SK-N-MC (cell line): Measurements from ENCODE around the gene MAGI2.

Source experiments
- EZH2 ChIP-seq: fragments of 200-600 bp; sonication (generic); IDR thresholded peaks from one replicate; pipeline ENCODE4 v1.6.1; 2017; ENCODE audit warnings: antibody characterized with exemption
- POLR2AphosphoS5 ChIP-seq: IDR thresholded peaks from 2 replicates; pipeline ENCODE4 v1.6.1; 2012; ENCODE audit warnings: mild to moderate bottlenecking, low read depth, low read length, borderline replicate concordance

GRCh38 chr7:78953726-78954363 is 499.6 kb downstream of the MAGI2 start:
- TF ChIP-seq POLR2AphosphoS5 (no peak), EZH2 (no peak)
